HG03060 (cell line): ENCODE measurements around the gene SKI.

Source experiments
- ATAC-seq: cut with Tn5 transposase; IDR thresholded peaks from one replicate; pipeline ENCODE4 v1.9.1; 2021; ENCODE audit warnings: low read depth, moderate number of reproducible peaks; ENCODE audit not compliant: unreplicated experiment

The SKI gene

DNA sequence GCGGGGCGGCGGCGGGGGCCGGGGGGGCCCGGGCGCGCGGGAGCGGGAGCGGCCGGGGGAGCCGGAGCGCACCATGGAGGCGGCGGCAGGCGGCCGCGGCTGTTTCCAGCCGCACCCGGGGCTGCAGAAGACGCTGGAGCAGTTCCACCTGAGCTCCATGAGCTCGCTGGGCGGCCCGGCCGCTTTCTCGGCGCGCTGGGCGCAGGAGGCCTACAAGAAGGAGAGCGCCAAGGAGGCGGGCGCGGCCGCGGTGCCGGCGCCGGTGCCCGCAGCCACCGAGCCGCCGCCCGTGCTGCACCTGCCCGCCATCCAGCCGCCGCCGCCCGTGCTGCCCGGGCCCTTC is 546 bp downstream of the SKI start:
- ATAC-seq, result no peak

DNA sequence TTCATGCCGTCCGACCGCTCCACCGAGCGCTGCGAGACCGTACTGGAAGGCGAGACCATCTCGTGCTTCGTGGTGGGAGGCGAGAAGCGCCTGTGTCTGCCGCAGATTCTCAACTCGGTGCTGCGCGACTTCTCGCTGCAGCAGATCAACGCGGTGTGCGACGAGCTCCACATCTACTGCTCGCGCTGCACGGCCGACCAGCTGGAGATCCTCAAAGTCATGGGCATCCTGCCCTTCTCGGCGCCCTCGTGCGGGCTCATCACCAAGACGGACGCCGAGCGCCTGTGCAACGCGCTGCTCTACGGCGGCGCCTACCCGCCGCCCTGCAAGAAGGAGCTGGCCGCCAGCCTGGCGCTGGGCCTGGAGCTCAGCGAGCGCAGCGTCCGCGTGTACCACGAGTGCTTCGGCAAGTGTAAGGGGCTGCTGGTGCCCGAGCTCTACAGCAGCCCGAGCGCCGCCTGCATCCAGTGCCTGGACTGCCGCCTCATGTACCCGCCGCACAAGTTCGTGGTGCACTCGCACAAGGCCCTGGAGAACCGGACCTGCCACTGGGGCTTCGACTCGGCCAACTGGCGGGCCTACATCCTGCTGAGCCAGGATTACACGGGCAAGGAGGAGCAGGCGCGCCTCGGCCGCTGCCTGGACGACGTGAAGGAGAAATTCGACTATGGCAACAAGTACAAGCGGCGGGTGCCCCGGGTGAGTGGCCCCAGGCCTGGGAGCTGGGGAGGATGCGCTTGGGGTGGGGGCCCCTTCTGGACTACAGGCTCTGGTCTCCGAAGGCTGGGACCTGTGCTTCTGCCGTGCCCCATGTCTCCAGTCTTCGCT is 1.1 kb downstream of the SKI start:
- ATAC-seq, result no peak

DNA sequence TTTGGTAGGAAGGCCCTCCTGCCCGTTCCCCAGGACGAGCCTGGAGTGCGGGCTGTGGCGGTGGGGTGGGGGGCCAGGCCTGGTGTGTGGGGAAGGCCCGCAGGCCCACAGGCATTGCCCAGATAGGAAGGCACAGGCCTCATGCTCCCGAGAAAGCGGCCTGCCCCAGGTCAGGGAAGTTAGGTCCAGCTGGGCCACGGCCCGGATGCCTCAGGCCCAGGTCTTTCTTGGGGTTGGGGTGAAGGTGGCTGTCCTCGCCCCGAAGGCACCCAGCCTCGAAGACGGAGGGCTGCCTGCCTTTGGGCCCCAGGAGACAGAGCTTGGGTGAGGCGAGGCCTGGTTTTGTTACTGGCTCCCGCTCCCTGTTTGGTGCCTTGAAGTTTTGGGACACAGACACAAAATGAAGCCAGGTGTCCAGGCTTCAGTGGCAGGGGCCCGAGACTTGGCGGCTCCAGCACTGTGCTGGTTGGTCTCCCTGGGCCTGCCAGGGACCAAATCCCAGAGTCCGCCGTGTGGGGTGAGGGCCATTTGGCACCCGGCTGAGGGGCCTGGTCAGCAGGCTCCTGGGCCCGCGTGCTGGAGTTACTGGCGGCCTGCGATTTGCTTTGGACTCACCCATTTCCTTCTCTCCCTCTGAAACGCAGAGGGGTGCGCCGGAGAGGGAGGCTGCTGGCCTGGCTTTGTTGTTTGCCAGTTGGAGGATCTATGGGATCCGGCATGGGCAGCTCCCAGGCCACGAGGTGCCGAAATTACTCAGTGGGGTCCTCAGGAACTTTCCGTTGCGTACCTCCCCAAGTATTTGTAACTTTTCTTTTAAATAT is 2.0 kb downstream of the SKI start:
- no peak for ATAC-seq

DNA sequence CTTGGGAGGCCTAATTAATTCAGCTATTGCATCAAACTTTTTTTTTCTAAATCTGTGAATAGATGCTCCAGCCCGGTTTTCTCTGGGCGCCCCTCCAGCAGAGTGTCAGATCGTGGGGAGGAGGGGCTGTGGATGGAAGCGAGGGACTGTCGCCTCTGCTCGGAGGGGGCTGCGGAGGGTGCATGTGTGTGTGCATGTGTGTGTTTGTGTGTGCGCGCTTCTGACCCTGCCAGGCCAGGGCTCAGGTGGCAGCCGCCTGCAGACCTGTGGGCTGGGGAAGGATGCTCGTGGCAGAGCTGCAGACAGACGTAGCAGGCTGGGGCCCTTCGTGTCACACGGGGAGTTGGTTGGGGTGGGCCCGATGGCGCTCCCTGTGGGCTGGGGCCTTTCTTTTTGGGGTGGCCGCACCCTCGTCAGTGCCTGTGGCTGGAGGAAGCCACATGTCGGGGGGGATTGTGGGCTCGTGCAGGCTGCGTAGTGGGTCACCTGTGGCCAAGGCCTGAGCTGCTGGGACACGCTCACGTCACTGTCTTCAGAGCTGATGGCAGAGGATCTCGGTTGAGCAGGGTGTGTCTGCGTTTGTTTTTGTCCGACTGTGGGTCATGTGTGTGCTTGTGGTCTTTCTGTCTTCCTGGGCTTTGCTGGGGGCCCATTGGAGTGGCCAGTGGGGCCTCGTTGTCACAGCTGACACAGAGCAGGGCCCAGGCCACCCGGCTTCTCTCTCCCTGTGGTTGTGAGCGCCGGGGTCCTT is 2.8 kb downstream of the SKI start:
- no peak for ATAC-seq

DNA sequence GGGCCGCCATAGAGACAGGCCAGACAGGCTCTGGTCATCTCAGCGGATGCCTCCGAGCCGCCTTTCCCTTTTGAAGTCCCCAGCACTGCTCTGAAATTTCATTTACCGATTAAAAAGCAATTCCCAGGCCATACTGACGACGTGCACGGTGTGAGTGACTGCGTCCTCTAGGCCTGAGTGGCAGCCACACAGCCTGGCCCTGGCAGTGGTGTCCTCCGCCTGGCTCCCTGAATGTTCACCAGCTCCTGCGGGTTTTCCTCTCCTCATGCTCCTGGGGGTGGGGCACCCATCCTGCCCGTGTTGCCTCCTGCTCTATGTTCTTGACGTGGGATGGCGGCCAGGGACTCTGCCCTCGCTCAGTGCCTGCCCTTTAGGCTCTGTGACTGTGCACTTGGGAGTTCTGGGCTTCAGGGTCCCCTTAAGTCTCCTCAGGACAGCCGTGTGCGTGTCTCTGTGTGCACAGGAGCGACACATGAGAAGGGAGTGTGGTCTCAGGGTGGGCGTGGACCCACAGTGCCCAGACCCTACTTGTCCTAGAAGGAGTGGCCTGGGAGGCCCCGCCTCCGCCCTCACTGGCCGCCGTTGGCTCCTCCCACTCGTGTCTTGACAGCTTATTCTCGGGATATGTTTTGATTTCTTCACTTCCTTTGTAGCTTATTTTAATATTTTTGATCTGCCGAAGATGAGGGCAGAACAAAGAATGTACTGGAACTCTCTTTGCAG is 3.6 kb downstream of the SKI start:
- no peak for ATAC-seq

DNA sequence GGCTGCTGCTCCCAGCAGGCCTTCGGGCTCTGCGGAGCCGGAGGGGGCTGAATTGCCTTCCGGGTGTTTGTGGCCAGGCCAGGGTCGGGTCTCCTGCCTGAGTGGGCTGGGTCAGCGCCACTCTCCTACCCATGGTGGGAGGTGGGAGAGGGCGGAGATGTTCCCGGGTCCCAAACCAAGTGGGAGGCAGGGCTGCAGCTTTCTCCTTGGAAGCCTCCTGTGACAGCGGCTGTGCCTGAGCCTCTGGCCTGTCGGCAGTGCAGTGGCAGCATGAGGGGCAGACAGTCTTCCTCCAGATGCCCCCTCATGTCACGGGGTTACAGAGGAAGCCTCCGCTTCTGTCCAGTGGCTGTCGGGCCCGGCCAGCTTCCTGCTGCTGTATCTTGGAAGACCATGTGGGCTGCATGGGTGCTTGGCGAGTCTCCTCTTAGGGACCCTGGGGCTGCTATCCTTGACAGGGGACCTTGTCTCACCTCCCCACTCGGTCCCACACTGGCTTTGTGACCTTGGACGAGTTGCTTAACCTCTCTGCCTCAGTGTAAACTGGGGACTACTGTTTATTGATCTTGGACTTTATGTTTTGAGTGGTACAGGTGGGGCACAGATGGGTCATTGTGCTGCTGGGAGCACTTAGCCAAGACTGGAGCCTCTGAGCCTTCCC is 4.3 kb downstream of the SKI start:
- ATAC-seq, result no peak

DNA sequence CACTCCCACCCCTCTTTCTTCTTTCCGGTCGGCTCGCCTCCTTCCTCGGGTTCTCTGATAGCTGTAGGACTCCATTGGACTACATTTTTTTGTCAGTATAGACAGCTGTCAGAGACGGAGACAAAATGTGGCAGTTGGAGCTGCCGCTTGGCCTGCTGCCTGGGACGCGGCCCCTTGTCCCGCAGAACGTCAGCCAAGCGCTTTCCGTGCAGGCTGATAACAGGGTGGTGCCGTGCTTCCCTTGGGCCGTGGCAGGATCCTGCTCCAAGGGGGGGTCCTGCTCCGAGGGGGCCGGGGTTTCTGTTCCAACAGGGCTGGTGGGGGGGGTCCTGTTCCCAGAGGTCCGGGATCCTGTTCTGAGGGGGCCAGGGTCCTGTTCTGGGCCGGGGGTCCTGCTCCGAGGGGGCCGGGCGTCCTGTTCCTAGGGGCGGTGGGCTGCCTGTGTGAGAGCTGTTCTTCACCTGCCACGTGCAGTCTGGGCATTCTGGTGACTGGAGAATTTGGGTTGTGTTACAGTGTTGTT is 4.9 kb downstream of the SKI start:
- no peak for ATAC-seq

DNA sequence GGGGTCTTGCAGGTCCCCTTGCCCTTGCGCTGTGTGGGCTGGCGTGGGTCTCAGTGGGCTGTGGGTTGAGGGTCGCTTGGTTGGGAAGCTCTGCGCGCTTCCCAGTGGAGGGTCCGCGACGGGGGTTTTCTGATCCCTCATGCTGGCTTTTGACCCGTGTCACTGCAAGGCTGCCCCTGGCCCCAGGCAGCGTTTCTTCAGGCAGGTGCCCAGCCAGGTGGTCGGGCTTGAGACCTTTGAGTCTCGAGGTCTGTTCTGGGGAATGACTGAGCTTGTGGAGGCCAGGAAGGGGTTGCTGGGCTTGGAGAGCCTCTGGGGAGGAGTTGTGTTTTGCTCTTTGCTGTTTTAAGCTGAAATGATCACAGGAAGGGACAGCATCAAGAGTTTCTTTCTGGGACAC is 5.3 kb downstream of the SKI start:
- no peak for ATAC-seq

DNA sequence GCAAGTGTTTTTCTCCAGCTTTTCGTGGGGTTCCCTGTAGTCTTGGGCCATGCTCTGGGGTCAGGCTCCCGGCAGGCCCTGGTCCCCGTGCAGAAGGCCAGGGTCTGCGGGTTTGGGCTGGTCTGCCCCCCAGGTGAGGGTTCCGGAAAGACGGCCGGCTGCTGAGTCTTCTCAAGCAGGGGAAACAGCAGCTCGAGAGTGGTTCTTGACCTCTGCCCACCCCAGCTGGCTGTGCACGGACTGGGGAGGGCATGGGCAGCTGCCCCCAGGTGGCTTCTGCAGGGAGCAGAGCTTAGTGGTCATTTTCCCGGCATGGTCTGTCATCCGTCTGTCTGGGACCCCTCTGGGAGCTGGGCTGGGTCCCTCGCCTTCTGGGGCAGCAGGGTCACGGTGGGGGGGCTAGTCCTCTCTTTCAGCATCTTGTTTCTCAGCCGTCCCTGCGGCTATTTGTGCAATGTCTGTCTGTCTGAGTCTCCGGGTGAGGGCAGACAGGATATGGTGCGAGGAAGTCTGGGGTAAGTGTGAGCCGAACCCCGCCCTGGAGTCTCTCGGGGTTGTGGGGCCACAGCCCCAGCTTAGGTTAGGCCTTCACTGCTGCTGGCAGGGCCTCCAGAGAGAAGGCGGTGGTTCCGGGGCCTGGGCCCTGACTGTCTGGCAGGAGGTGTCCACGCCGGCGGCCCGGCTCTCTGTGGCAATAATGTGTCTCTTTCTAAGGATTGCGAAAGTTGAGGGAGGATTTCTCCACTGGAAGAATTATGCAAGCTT is 6.1 kb downstream of the SKI start:
- no peak for ATAC-seq

DNA sequence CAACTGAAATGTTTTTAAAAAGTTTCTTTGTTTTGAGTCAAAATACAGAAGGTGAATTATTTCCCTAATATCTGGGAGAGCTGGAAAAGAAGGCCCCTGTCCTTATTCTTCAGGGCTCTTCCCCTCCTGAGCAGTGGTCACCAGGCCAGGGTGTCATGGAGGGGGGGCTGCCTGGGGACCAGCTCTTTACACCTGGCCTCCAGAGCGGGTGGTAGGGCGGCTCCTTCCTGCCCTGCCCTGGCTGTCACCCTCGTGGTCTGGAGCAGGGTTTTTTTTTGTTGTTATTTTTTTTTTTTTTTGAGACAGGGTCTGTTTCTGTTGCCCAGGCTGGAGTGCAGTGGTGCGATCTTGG is 6.6 kb downstream of the SKI start:
- ATAC-seq, result no peak

DNA sequence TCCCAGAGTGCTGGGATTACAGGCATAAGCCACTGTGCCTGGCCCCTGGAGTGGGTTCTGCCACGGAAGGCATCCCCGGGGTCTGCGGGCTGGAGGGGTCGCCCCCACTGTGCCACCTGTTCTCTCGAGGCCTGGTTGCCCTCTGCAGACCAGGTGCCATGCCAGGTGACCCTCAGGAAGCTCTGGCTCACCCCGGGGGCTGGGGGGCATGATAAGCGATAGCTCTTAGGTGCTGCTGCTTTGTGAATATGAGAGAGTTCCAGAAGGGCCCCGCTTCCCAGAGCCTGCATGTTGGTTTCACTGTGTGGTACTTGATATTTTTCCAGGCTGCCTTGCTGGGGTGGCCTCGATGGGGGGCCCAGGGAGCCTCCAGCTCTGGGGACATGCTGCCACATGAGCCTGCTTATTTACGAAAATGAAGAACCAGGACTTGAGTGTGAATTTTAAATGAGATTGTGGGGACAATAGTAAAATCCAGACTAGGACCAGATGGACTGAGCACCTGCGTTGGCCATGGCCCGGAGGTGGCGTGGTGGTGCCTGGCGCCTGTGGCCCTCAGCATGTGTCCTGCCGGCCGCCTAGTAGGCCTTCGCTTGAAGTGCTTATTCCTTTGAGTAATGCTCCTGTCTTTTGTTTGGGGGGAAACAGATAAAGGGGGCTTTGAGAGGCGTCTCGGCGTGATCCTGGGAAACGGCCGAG is 7.3 kb downstream of the SKI start:
- ATAC-seq, result no peak

DNA sequence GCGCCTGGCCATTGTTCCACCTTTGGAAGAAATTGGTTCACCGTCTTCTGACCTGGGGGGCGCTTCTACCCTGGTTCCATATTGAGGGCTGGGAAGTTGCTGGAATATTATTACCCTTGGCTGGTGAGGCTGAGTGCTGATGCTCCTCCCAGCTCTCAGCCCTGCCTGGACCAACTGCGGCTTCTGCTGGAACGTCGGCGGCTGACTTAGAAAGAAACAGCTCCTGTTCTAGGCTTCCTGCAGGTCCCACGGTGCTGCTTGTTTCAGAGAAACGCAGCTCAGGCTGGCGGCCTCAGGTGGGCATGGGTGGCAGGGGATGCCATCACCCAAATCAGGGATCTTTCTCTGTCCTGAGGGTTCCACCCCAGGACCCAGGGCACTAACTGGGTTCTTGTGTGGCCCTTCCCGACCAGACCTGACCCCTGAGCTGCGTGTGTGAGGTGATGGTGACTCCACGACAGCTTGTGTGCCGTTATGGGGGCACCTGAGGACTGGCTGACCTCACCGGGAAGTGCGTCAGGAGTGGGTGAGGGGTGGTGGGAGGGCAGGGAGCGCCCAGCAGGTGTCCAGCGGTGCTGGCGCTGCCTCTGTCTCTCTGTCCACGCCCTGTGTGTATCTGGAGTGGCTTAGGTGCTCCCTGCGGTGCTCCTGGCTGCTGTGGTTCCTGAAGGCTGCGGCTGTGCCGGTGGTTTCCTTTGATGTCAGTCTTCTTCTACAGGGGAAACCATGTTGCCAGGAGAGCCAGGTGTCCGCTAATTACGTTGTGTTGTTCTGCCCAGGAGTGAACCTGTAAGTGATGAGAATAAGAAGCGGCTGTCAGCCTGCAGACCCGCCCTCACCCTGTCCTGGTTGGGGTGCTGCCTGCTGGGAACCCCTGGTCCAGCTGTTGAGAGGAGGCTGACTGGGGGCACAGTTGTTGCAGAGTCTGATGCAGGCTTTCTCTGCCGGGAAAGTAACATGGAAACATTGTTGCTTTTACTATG is 8.9 kb downstream of the SKI start:
- ATAC-seq, result no peak

DNA sequence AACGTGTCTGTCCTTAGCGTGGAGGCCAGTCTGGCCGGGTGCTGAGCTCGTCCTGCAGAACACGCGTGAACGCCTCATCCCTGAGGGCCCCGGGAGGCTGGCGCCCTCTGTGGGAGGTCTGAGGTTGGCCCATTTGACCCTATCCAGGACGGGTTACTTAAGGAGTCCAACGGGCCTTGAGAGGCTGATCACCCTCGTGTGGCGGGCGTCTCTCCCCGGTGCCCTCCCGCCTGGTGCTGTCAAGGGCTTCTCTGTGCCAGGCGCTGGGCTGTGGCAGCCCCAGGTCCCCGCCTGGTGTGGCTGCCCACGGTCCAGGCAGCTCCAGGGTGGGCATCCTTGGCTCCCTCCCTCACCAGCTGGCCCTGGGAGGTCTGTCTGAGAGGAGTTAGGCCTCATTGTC is 9.7 kb downstream of the SKI start:
- ATAC-seq, result no peak

DNA sequence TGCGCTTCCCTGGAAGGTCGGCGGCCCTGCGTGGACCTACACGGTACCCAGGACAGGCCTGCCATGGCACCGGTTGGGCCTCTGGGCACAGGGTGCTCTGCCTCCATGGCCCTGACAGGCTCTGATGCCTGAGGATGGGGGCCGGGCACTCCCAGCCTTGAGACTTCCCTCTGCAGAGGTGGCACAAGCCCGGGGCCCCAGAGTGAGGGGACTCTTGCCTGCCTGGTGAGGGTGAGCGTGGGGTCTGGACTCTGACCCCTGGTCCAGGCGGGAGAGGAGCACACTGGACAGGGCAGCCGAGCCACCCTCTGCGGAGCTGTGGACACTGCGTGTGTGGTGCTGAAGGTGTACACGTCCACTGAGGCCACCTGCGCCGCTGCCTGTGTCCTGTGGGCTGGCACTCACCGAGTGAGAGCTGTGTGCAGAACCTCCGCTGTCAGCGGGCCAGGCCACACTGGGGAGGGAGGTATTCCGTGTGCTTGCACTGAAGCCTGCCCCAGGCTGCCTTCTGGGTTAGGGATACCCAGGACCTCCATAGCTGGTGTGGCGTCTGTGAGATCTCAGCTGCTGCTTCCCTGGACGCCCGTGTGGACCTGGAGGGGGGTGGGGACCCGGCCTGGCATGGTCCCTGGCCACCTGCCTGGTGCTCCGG is 10.4 kb downstream of the SKI start:
- no peak for ATAC-seq

DNA sequence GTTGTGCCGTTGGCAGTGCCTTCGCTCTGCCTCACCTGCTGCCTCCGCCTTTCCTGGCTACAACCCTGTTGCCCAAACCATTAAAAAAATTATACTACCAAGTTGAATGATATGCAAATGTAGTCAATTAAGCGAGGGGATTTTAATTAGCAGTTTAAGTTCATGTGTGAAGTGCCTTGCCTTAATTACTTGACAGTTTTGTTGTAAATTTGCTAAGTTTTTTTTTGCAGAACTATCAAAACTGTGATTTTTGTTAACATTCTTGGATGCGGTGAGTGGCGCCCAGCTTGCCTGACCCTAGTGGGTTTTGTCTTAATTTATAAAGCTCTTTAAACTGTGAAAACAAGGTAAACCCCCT is 10.9 kb downstream of the SKI start:
- ATAC-seq, result no peak

DNA sequence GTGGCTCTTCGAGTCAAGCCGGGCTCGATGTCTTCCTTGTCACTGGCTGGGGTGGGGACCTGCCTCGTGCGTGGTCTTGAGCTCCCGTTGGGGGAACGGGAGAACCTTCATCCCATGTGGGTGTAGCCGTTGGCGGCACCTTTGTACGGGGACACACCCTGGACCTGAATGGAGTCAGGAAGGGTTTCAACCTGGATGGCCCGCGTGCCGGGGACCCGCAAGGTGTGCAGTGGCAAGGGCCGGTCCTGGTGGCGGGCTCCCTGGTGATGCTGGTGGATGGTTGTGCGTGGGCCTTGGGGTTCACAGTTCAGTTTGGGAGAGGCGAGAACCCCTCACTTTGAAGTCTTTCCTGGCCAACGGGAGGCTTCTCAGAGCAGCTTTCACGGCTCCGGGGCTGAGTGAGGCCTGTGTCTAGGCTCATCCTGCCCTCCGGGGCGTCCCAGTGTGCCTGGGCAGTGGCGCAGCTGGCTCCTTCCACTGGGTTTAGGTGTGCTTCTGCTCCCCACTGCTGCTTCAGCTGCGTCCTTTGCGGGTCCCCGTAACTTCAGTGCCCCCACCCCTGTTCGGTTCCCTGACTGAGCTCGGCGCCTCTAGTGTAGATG is 11.4 kb downstream of the SKI start:
- ATAC-seq, result no peak
